SJSA1 (cell line): ENCODE results near the gene CCDC32. TPM values are rescaled to one million over a fixed set of nuclear protein-coding genes. Genes with fewer than 3 reads are reported as not detected.

Source experiments
- DNase-seq, 2 experiments: peaks; one replicate each; pipeline ENCODE4 v3.0.0-alpha.2; 2015 to 2020; ENCODE audit warnings: low spot score in 2 of 2, low read depth in 1 of 2
- H3K27ac ChIP-seq: fragments of 250-450 bp; sonication (Bioruptor Pico); 2 replicates; pipeline ENCODE4 v1.5.1; 2020; ENCODE audit warnings: mild to moderate bottlenecking, moderate library complexity
- H3K27me3 ChIP-seq: fragments of 250-450 bp; sonication (Bioruptor Pico); replicated peaks from 2 replicates; pipeline ENCODE4 v1.5.1; 2020; ENCODE audit warnings: mild to moderate bottlenecking, moderate library complexity
- H3K36me3 ChIP-seq: fragments of 250-450 bp; sonication (Bioruptor Pico); 2 replicates; pipeline ENCODE4 v1.5.1; 2020; ENCODE audit warnings: mild to moderate bottlenecking
- H3K4me1 ChIP-seq: fragments of 250-450 bp; sonication (Bioruptor Pico); replicated peaks from 2 replicates; pipeline ENCODE4 v1.6.1; 2021; ENCODE audit warnings: mild to moderate bottlenecking
- H3K4me3 ChIP-seq: fragments of 250-450 bp; sonication (Bioruptor Pico); 2 replicates; pipeline ENCODE4 v1.5.1; 2020; ENCODE audit warnings: mild to moderate bottlenecking
- H3K9me3 ChIP-seq: fragments of 250-450 bp; sonication (Bioruptor Pico); replicated peaks from 2 replicates; pipeline ENCODE4 v1.5.1; 2020; ENCODE audit warnings: mild to moderate bottlenecking
- total RNA-seq: library from RNA; depleted of rRNA; stranded (reverse); fragments of >200 nt; shearing (Covaris generic); gene quantifications from 2 replicates; pipeline ENCODE4 v1.2.3, GENCODE V29; 2014; rRNA removed

CCDC32 gene
- 20.2 and 24.4 TPM in 2 replicates for total RNA-seq

- Histone ChIP-seq H3K36me3 (peaks cover 29% of the 10 kb centered on the region), H3K27ac (peak within 1 kb of the TSS; percentile 87), H3K27me3 (no peaks in the 10 kb centered on the region), H3K4me3 (peak within 1 kb of the TSS; percentile 77), H3K4me1 (peaks cover 14% of the 10 kb centered on the region), H3K9me3 (no peaks in the 10 kb centered on the region)
- peak; percentile 95 to 99 for DNase-seq
These were observed at the start of gene CCDC32 for GRCh38 chr15:40564591-40565332. Gene CCDC32 (minus strand): TSS chr15:40565042. CDS start chr15:40563015, 2,027 bp downstream.

- Histone ChIP-seq H3K4me3 (no peak overlapping the region), H3K4me1 (no peaks in the 10 kb centered on the region), H3K36me3 (peaks cover 70% of the 10 kb centered on the region), H3K27ac (no peak overlapping the region), H3K27me3 (no peaks in the 10 kb centered on the region), H3K9me3 (no peaks in the 10 kb centered on the region)
- DNase-seq = no peak
These were observed 48.2 kb upstream of the CCDC32 start for GRCh38 chr15:40613080-40613479.

- Histone ChIP-seq H3K4me3 (no peak overlapping the region), H3K27me3 (no peaks in the 10 kb centered on the region), H3K4me1 (no peaks in the 10 kb centered on the region), H3K9me3 (no peaks in the 10 kb centered on the region; the same call in 1 of the 2 replicates), H3K36me3 (peaks cover 54% of the 10 kb centered on the region), H3K27ac (no peak overlapping the region)
- DNase-seq = no peak
These were observed 39.1 kb upstream of the CCDC32 start for GRCh38 chr15:40603935-40604334.

GRCh38 chr15:40600956-40601355 is 36.1 kb upstream of the CCDC32 start:
- DNase-seq = no peak
- Histone ChIP-seq H3K27ac (no peak overlapping the region), H3K36me3 (peaks cover 35% of the 10 kb centered on the region), H3K9me3 (no peaks in the 10 kb centered on the region; the same call in 1 of the 2 replicates), H3K4me3 (no peak overlapping the region), H3K4me1 (peaks cover 4% of the 10 kb centered on the region), H3K27me3 (no peaks in the 10 kb centered on the region)

- Histone ChIP-seq H3K4me1 (peaks cover 11% of the 10 kb centered on the region), H3K27me3 (no peaks in the 10 kb centered on the region), H3K9me3 (no peaks in the 10 kb centered on the region; the same call in 1 of the 2 replicates), H3K36me3 (peaks cover 24% of the 10 kb centered on the region), H3K4me3 (no peak overlapping the region), H3K27ac (no peak overlapping the region)
- no peak for DNase-seq
These were observed 33.8 kb upstream of the CCDC32 start for GRCh38 chr15:40598672-40599071.

GRCh38 chr15:40598126-40598525 is 33.3 kb upstream of the CCDC32 start:
- H3K4me1 ChIP-seq = peaks cover 11% of the 10 kb centered on the region
- no peaks in the 10 kb centered on the region for H3K27me3 ChIP-seq
- no peaks in the 10 kb centered on the region; the same call in 1 of the 2 replicates for H3K9me3 ChIP-seq
- no peak overlapping the region for H3K4me3 ChIP-seq
- H3K36me3 ChIP-seq = peaks cover 19% of the 10 kb centered on the region
- DNase-seq = peak in 1 of 2 experiments; percentile 22
- no peak overlapping the region for H3K27ac ChIP-seq

GRCh38 chr15:40597024-40597423 is 32.2 kb upstream of the CCDC32 start:
- Histone ChIP-seq H3K4me1 (peaks cover 11% of the 10 kb centered on the region), H3K27ac (no peak overlapping the region), H3K27me3 (no peaks in the 10 kb centered on the region), H3K4me3 (no peak overlapping the region), H3K9me3 (no peaks in the 10 kb centered on the region; the same call in 1 of the 2 replicates), H3K36me3 (peaks cover 17% of the 10 kb centered on the region)
- no peak for DNase-seq

- no peaks in the 10 kb centered on the region; the same call in 1 of the 2 replicates for H3K9me3 ChIP-seq
- H3K4me3 ChIP-seq = peak overlapping the region; percentile 65
- DNase-seq = no peak
- H3K27me3 ChIP-seq = no peaks in the 10 kb centered on the region
- no peak overlapping the region for H3K27ac ChIP-seq
- peaks cover 13% of the 10 kb centered on the region for H3K36me3 ChIP-seq
- H3K4me1 ChIP-seq = peaks cover 11% of the 10 kb centered on the region
These were observed 30.9 kb upstream of the CCDC32 start for GRCh38 chr15:40595773-40596172.

GRCh38 chr15:40595219-40595618 is 30.4 kb upstream of the CCDC32 start:
- peaks cover 13% of the 10 kb centered on the region for H3K36me3 ChIP-seq
- DNase-seq = peak in 1 of 2 experiments; percentile 25
- no peaks in the 10 kb centered on the region for H3K9me3 ChIP-seq
- H3K4me1 ChIP-seq = peaks cover 11% of the 10 kb centered on the region
- H3K27ac ChIP-seq = peak overlapping the region; percentile 96
- H3K4me3 ChIP-seq = peak overlapping the region; percentile 65
- H3K27me3 ChIP-seq = no peaks in the 10 kb centered on the region

GRCh38 chr15:40594429-40594836 is 29.6 kb upstream of the CCDC32 start:
- DNase-seq = peak in 1 of 2 experiments; percentile 77

GRCh38 chr15:40593588-40594428 is 29.0 kb upstream of the CCDC32 start, which contains the start of gene KNL1:
Gene KNL1 (plus strand): TSS chr15:40594249. CDS start chr15:40602932, 8,683 bp downstream.
- DNase-seq = peak; percentile 90 to 100
- peak within 1 kb of the TSS; percentile 96 for H3K27ac ChIP-seq
- H3K4me1 ChIP-seq = peaks cover 15% of the 10 kb centered on the region

More at GRCh38 chr15:40594429-40594836, 29.6 kb upstream of the CCDC32 start:
- no peaks in the 10 kb centered on the region for H3K27me3 ChIP-seq
- no peaks in the 10 kb centered on the region for H3K9me3 ChIP-seq
- H3K4me3 ChIP-seq = peak overlapping the region; percentile 65
- H3K27ac ChIP-seq = peak overlapping the region; percentile 96
- H3K36me3 ChIP-seq = peaks cover 13% of the 10 kb centered on the region
- peaks cover 14% of the 10 kb centered on the region for H3K4me1 ChIP-seq

GRCh38 chr15:40593165-40593564 is 28.3 kb upstream of the CCDC32 start:
- Histone ChIP-seq H3K36me3 (peaks cover 13% of the 10 kb centered on the region), H3K4me1 (peaks cover 15% of the 10 kb centered on the region), H3K27ac (no peak overlapping the region), H3K27me3 (no peaks in the 10 kb centered on the region), H3K4me3 (no peak overlapping the region), H3K9me3 (no peaks in the 10 kb centered on the region)
- DNase-seq = no peak

More at GRCh38 chr15:40593588-40594428, 29.0 kb upstream of the CCDC32 start, which contains the start of gene KNL1:
- Histone ChIP-seq H3K4me3 (peak within 1 kb of the TSS; percentile 65), H3K9me3 (no peaks in the 10 kb centered on the region), H3K27me3 (no peaks in the 10 kb centered on the region), H3K36me3 (peaks cover 13% of the 10 kb centered on the region)

GRCh38 chr15:40591389-40591788 is 26.5 kb upstream of the CCDC32 start:
- no peak overlapping the region for H3K4me3 ChIP-seq
- peaks cover 8% of the 10 kb centered on the region for H3K36me3 ChIP-seq
- H3K27ac ChIP-seq = no peak overlapping the region
- no peaks in the 10 kb centered on the region for H3K9me3 ChIP-seq
- no peak for DNase-seq
- no peaks in the 10 kb centered on the region for H3K27me3 ChIP-seq
- H3K4me1 ChIP-seq = peaks cover 11% of the 10 kb centered on the region; the same call in 1 of the 2 replicates
